GM18508 (cell line): ENCODE data around the gene SPON1.
"Not testable (repeated sequence)": the region's sequence is repeated elsewhere in the genome, so short reads cannot be mapped to it uniquely, and the experiment has no call there.

Experiments
- ATAC-seq: cut with Tn5 transposase; IDR thresholded peaks from one replicate; pipeline ENCODE4 v1.9.1; 2021; ENCODE audit warnings: moderate number of reproducible peaks; ENCODE audit not compliant: insufficient read depth, unreplicated experiment

Gene SPON1

DNA sequence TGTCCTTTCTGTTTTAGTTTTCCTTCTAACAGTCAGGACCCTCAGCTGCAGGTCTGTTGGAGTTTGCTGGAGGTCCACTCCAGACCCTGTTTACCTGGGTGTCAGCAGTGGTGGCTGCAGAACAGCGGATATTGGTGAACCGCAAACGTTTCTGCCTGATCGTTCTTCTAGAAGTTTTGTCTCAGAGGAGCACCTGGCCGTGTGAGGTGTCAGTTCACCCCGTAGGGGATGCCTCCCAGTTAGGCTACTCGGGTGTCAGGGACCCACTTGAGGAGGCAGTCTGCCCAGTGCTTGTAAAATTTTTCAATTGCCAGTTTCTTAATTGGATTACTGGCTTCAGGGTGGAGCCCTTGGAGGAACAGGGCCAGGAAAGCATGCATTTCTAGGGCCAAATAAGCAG is 211.2 kb downstream of the SPON1 start:
- ATAC-seq, result not testable (repeated sequence)

DNA sequence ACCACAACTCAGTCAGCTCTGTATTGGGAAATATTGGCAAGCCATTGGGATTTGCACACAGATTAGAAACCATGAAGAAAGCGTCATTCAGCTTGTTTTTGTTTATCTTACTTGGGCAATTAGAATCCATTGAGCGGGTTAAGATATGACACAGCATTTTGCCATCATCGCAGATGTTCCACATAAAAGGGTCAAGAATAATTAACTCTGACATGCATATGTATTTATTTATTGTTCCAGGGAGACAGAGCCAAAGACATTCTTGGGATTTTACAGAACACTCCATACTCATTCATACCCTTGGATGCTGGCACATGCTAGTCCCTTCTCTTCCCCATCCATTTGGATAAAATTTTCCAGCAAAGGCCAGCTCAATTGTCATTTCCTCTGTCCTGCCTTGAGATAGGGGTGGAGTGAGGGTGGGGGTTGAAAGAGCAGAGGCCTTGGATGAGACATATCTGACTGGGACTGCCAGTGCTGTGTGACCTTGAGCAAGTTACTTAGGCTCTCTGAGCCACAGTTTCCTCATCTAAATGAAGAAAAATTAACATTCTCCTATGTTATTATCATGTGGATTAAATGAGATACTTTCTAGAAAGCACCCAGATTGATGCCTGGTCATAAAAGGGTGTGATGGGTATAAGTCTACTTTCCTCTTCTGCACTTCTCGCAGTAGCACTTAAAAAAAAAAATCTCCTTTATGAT is 216.7 kb downstream of the SPON1 start:
- no peak for ATAC-seq

DNA sequence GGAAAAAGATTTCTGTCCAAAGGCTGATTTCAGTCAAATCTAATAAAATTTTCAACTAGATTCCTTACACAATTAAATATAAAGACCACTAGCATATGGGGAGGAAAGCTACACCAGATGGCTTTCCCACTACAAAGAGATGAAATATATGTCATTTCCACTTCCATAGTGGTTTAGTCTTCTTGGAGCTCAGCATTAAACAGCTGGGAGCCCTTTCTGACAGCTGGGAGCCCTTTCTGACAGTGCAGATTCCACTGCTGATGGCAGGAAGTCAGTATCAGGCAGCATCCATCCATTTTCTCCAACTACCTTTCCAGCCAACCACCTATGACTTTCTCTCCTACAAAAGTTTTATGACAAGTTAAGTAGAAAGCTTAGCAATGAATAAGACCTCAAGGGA is 218.6 kb downstream of the SPON1 start:
- ATAC-seq, result no peak

DNA sequence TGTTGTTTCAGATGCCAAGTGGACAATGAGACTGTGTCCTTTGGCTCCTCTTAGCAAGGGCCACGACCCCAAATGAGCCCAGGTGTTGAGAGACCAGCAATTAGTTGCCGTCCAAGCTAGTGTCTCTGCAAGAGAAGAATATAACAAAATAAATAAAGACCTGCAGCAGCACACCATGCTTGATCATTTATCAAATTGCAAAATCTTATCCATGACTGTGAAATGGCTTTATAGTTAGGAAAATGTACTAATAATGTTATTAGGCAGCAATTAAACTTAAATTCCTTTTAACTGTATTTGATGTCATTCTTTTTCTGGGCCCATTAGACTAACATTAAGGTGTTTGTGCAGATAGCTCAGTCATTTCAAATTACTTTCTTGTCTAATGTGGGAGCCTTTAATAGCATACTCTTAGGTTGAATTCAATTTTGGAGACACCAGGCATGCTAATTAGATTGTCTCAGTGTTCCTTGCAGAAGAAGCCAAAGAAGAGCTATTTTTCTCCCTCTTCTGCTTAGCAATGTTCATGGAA is 220.4 kb downstream of the SPON1 start:
- no peak for ATAC-seq

DNA sequence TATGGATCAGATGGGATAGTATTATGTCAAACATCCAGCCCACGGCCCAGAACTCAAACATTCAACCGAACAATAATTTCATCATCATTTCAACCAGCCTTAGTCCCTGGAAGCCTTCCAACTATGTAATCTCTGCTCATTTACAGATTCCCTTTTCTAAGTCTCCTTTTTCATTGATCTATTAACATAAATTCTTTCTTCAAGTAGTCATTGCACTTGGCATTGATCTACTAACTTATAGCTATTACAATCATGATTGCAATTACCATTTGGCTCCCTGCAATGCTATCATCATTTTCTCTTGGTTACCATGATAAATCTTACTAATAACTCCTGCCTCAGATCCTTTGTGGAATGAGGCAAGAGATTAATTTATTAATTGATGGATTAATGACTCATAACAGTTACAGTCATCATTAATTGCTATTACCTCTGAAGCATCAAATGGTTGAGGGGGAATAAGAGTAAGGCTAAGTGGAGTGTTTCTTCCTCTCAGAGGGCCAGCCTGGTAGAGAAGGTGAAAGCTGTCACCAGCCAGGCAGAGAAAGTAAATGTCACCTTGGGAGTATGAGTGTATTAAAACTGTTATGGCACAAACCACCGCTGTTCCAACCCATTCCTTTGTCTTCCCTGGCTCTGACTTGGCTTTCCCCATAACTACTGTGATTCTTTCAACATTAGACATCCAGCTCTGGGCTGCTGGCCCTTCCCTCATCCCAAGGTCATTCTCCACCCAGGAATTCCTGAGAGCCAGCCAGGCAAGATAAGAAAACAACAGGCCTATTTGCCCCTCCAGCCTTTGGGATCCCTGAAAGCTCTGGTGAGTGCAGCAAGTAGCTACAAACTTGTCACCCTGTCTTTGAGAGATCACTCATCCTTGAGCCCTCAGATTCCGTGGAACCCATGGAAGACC is 221.8 kb downstream of the SPON1 start:
- ATAC-seq, result no peak

DNA sequence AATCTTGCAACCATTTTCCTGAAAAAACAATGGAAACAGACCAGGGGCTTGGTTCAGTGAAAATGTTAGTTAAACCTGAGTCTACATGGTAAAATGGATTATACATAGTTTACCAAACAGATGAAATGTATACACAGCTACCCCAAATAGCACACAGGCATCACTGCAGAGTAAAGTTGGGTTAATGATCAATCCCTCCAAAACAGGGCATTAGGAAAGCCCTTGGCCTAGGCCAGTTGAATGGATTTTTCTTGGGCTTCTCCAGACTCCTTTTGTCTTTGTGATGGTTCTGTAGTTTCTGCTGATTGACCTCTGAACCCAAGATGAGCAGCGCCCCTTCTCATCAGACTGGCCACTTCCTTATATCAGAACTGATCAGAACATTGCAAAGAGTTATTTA is 222.9 kb downstream of the SPON1 start:
- no peak for ATAC-seq

DNA sequence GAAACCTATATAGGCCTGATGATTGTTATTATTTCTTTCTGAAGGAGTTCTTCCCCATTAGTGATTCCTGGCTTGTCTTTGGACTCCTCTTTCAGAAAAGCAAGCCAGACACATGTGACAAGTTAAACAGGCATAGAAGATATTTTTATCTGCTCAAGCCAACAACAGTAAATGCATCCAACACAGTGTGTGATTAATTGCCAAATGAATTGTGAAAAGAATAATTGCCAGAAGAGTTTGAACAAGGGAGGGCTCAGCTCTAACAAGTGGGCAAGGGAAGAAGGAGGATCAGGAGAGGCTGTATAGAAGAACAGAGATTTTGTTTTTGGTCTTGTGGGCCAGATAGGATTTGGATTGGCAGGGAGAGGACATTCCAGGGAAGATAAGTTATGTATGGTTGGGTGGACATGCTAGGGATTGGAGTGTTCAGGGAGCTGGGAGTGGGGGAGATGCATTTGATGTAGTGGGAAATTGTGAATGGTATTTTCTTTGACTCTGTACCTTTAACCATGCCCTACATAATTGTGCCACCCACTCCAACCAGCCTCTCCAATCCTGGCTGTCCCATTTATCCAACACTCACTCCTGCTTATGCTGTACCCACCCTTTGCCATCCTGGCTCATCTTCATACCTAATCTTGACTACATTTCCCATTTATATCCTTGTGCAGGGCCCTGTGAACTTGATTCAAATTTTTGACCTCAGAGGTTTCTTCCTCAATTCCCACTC is 223.7 kb downstream of the SPON1 start:
- ATAC-seq, result no peak

DNA sequence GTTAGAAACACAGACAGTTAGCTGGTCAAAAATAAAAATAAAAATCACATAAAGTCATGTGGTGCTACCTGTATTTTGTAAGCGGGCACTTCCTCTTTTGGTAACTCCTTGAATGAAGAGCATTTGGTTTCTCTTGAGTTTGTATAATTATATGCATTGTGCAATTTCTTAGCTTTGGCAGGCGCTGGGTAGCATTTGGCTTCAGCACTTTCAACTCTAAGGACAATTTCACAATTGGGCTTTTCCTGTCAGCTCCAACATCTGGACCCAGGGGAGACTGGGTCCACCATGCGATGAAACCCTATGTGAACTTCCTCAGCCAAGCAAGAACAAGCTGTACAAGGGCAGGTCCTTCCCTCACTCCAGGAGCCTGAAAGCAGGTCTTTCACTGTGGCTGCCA is 227.4 kb downstream of the SPON1 start:
- ATAC-seq, result no peak

DNA sequence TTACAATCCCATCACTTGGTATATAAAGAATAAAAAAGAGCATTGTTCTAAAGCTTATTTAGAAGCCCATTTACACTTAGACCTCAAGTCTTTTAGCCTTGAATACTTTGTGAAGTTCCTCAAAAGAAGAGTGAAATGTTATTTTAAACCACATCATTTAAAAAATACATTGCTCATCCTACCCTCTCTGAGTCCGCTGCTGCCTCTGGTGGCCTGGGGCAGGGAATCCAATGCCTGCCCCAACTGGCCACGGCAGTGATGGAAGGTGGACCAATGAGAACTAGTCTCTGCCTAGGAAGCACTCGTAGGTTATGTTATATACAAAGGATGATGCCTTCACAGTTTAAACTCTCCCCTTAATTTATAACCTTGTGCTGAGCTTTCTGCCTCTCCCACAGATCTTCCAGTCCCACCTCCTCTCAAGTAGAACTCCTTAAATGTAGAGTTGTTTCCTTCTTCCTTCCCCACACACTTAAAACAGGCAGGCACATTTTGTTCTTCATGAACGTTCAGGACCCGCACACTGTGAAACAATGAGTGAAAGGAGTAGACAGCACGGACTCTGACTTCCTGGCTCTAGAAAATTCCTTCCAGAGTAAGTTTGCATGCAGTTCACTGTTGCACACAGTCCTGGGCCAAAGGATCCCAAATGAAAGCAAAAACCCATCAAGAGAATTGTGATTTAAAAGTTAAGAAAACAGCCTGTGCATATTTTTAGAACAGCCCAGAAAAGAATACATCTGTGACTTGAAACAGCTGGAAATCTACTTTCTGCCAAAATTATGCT is 228.7 kb downstream of the SPON1 start:
- no peak for ATAC-seq

DNA sequence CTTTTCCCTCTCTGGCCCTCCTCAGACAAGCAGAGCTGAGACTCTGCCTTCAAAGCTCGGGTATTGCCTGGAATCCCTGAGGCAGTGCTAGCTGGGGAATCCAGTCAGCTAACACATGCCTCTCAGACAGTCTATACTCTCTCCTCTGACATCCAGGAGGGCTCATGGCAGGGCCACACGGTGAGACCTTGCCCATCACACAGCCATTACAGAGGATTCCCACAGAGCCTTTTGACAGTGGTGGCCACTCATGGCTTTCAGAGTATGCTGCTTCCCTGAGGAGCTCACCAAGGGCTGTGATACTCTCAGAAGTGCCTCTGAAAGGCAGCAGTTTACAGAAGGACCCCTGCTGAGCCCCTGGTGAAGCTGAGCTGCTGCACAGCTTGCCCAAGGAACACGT is 231.1 kb downstream of the SPON1 start:
- no peak for ATAC-seq

DNA sequence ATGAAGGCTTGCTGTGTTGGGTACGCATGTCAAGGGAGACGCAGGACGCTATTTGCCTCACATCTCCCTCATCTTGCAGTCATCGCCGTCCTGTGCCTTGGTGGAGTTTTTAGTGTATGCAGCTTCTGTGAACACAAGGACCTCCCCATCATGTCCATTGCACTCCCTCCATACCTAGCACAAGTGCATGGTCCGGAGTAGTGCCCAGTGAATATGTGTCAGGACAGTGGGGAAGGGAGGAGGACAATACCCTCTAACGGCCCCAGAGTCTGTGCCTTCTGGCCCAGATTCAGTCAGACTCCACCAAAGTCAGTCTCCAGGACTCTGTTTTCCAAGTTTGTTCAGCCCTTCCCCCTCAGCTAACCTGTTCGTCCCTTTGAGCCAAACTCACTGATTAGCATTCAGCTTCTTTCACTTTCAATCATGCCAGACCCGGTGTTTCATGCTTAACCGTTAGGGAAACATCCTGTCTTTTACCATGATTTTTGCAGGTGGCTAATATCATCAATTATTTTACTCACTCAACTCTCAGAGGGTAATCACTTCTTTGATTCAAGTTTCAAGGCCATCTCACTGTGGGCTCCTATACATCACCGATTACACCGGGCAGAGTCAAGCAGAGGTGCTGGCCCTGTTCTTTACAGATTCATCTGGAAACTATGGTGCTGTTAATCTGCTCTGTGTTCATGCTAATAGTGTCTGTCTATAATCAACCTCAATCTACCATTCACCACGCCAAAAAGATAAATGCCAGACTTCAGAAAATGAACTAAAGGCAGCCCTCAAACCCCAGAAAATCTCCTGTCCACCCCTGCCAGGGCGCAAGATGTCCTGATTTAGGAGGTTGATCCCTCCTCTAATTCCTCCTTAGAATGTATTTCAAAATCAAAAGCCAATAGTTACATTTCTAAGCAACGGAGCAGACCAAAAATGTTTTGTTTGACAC is 240.0 kb downstream of the SPON1 start:
- no peak for ATAC-seq

DNA sequence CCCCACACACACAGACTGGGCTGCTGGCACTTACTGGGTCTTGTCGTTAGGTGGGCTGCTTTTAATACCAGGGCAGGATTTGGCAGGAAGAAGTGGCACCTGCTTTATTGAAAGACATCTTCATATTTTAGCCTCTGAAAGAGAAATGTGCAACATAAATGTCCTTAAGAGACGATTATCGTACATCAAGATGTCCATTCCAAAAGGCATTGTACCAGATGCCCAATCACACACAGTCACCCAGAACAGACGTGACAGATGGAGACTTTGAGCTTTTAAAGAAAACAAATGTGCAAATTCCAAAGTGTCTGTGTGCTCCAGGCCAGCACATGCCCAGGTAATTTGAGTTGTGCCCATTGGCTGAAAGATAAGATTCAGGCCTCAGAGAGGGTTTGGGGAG is 240.8 kb downstream of the SPON1 start:
- ATAC-seq, result no peak

DNA sequence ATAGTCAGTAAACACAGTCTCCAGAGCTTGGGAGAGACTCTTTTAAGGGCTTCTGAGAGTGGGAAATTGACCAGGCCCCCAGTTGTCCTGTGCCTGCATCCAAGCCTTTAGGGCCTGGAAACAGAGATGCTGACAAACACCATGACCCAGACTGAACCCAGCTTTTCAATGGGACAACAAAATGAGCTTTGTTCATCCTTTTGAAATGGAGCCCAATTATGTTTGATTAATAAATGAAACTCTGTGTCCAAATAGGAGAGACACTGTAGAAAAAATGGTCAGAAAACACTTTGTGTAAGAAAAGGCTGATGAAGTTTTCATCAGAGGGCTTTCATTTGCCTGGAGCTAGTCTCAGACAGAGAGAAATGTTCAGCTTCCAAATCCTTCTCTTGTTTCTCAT is 250.5 kb downstream of the SPON1 start:
- ATAC-seq, result no peak

DNA sequence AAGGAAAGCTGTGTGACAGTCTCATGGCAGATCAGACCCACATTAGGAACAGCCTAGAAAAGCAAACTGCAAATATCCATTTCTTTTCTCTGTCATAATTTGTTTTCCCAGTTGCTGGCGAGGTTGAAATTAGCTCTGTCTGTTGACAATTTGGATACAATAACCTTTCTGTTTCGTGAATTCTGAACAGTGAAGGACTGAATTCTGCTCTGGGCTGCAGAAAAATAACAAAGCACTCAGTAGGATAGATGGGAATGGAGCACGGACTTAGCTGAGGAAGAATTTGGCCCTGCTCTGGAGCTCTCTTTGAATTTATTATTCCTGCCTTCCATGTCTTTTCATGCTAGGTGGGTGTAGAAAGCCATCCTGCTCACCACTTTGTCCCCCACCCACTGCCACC is 256.2 kb downstream of the SPON1 start:
- no peak for ATAC-seq

DNA sequence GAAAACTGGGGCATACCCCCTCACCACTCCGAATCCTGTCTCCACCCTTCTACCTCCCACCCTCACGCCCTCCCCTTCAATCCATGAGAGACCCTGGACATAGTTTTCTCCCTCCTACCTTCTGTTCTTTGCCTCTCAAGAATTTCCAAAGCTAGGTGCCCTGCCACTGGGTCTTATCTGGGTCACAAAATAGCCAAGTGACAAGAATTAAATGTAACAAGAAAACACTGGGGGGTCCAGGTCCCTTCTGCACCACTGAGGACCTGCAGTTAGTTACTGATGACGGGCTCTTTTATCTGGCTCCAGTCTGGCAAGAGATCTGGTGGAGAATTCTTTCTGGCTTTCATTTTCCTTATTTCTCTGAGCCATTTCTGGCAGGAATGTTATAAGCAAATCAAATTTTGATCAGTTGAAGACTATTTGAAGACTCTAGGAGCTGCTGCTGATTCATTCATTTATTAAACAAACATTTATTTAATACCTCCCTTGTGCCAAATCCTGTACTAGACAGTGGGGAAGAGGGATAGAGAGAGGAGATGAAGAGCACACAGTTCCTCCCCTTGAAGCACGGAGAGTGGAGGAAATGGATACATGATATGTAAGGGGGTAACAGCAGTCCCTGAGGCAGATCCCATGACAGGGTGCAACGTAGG is 261.2 kb downstream of the SPON1 start:
- no peak for ATAC-seq

DNA sequence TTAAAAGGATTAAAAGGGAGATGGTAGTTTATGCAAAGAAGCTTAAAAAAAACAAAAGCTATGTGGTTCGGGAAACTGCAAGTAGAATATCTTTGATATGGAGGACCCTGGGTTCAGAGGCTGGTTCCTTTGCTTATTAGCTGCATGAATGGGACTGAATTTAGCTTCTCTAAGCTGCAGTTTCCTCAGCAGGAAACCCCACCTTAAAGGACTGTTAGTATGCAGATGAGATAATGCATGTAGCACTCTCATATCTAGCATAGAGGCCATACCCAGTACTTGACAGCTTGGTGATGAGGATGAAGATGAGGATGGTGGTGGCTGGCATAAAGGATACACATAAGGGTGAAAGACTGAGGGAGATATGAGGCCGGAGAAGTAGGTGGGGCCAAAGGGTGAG is 261.9 kb downstream of the SPON1 start:
- ATAC-seq, result no peak

DNA sequence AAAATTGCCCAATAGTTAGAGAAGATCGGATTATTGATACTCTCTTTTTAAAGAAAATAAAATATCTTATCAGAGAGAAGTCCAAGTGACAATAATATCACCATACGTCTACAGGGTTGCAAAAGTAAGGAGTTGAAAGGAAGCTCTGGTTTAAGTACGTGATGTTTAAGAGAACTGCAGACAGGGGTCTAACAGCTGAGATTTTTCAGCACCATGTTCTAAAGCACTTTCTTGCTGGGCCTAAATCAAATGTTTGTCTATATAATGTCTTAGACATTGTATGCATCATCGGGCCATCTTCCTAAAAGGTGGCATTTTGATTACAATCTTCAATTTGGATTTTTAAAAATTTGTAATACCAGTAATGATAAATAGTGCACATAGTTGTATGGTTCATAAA is 263.1 kb downstream of the SPON1 start:
- no peak for ATAC-seq

DNA sequence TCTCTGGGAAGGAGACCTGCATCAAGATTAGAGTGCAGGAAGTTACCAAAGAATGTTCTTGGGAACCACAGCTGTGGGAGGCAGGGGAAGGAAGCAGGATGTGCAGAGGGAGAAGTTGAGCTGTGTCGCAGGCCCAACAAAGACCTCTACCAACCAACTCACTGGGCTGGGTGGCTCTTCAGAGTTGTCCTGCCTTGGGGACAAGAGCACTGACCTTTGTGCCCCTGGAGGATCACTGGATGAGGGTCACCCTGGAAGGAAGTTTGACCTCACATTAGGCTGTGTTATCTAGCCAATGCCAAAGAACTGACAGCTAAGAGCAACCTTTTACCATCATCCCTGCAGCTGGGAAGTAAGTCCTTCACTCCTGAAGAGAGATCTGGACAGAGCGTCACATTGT is 265.8 kb downstream of the SPON1 start:
- ATAC-seq, result no peak

DNA sequence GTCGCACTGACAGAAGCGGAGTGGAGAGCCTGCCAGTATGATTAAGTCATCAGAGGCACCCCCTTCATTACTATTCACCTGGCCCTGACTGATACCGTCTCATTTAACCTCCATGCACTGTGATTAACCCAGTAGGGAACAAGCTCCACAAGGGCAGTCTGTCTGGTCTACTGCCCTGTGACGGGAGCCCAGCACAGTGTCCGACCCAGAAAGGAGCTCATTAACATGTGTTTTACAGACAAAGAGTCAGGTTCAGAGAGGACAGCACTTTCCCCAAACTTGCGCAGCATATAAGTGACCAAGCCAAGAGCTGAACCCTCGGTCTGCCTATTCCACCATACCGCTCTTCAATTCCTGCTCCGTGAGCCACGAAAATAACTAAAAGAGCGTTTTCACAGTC is 266.9 kb downstream of the SPON1 start:
- no peak for ATAC-seq
